Spinal cord (tissue), 10 donors: Measurements from ENCODE around the gene LRRC8B. TPM values are rescaled to one million over a fixed set of nuclear protein-coding genes. Genes with fewer than 3 reads are reported as not detected.

Experiments used
- DNase-seq, 6 donors: peaks; one replicate each; pipeline versions ENCODE4 v3.0.0 to v3.0.0-alpha.2; 2013 to 2015; ENCODE audit warnings: low spot score in 6 of 6, low read depth in 4 of 6
- H3K27ac ChIP-seq: one replicate; pipeline ENCODE4 v1.5.1; 2013; ENCODE audit warnings: low read depth, low read length, control low read depth
- H3K27me3 ChIP-seq: one replicate; pipeline ENCODE4 v1.6.1; 2013; ENCODE audit warnings: low read length; ENCODE audit not compliant: control insufficient read depth, insufficient read depth
- H3K36me3 ChIP-seq: one replicate; pipeline ENCODE4 v1.6.1; 2013; ENCODE audit warnings: low read length; ENCODE audit not compliant: control insufficient read depth, insufficient read depth
- H3K4me1 ChIP-seq: one replicate; pipeline ENCODE4 v1.6.1; 2013; ENCODE audit warnings: low read length; ENCODE audit not compliant: control insufficient read depth, insufficient read depth
- H3K4me3 ChIP-seq: one replicate; pipeline ENCODE4 v1.5.1; 2013; ENCODE audit warnings: low read depth, low read length, control low read depth
- H3K9me3 ChIP-seq: one replicate; pipeline ENCODE4 v1.6.1; 2013; ENCODE audit warnings: low read length; ENCODE audit not compliant: control insufficient read depth, insufficient read depth
- WGBS: methylation state at CpG from one replicate; pipeline ENCODE4 v1.1.5; 2013; ENCODE audit warnings: missing lambda C conversion rate; ENCODE audit not compliant: insufficient coverage; 5-methylcytosine and 5-hydroxymethylcytosine counted together
- polyA plus RNA-seq, 2 donors: library from polyadenylated mRNA; unstranded; fragments of 120-200 nt; gene quantifications; one replicate each; pipeline ENCODE4 v1.2.1, GENCODE V29; 2013; ENCODE audit not compliant: insufficient read length in 2 of 2
- total RNA-seq, 2 donors: library from RNA; depleted of rRNA in 1 of 2; stranded (reverse); fragments of 120-200 nt in 1 of 2; fragments of >200 nt in 1 of 2; gene quantifications; one replicate each; pipeline versions ENCODE4 v1.2.3 to v1.2.4, GENCODE V29; 2013 to 2014
- donor health status: healthy.

The LRRC8B gene
- total and polyA plus RNA-seq, 4 donors, result 9.3 to 26.7 (median 18.3) TPM

DNA sequence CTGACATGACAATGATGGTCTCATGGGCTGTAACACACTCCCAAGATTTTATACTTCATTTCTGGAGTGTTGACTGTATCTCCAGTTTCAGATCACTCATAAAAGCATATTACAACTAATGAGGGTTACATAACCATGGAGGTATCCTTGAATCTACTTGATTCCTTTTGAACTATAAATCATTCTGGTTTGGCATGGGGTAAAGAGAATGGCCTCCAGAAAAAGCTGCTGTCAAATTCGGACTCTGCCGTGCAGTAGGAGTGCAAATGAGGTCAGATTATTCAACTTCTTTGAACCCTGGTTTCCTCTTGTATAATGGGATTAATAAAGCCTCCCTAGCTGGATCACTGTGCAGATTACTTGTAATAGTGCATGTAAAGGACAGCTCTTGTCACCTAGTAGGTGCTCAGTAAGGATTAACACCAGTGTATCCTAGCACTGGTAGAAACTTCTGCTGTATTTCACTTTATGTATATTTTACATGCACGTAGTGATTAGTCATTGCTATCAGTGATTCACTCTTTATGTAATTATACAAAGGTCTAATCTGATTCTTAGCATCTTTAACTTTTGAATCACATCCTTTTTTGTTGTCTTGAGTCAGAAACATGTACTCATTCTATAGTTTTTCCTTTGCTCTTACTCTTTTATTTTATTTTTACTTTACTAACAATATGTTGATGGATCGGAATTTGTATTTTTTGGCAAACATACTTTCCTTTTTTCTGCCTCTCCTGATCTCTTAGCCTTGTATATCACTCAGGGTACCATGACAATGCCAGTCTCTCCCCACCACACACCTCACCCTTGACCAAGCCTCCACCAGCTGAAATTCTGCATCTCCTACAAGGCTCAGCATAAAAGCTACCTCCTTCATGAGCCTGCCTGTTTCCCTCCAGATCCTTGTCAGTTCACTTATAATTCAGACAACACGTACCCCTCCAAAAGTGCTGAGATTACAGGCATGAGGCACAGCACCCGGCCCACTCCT is 111.5 kb downstream of the LRRC8B start:
- 58% methylated on average over 3 of the region's 6 CpGs for WGBS
- Histone ChIP-seq H3K9me3 (no peaks in the 10 kb centered on the region), H3K36me3 (no peaks in the 10 kb centered on the region), H3K4me3 (no peak overlapping the region), H3K4me1 (peaks cover 11% of the 10 kb centered on the region), H3K27me3 (no peaks in the 10 kb centered on the region), H3K27ac (no peak overlapping the region)
- DNase-seq, result no peak

DNA sequence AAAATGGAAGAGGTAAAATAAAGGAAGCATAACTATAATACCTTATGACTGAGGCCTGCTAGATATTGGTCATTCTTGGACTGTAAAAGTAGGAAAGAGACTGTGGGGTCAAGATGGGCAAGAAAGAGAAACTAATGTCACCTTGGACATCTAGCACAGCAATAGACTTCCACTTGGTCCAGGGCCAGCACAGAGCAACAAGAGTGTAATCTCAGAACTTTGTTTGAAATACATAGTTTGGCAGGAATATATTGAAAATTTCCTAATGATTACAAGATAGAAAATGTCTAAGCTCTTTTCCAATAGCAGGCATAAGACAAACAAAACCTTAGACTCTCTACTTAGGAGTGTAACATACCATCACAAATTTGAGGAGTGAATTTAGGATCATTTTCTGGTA is 112.9 kb downstream of the LRRC8B start:
- no peaks in the 10 kb centered on the region for H3K9me3 ChIP-seq
- no peak overlapping the region for H3K27ac ChIP-seq
- H3K36me3 ChIP-seq, result no peaks in the 10 kb centered on the region
- H3K27me3 ChIP-seq, result no peaks in the 10 kb centered on the region
- DNase-seq, result no peak
- H3K4me3 ChIP-seq, result no peak overlapping the region
- peaks cover 6% of the 10 kb centered on the region for H3K4me1 ChIP-seq

DNA sequence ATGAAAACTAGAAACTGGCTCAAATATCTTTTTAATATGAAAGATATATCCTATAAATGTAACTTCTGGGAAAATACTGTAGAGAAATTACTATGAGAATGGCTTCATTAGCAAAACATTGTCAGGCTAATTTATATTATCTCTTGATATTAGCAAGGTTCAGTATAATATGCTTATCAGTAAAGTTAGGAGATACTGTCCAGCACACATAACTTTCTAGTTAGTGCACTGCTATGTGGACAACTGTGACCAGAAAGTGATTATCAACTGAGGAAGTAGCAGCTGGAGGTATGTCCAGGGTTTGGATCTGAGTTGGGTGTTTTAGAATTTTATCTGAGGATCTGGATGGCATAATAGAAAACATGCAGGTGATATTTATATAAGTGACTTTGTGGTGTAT is 115.8 kb downstream of the LRRC8B start:
- Histone ChIP-seq H3K27ac (no peak overlapping the region), H3K36me3 (no peaks in the 10 kb centered on the region), H3K9me3 (no peaks in the 10 kb centered on the region), H3K4me3 (no peak overlapping the region), H3K4me1 (no peaks in the 10 kb centered on the region), H3K27me3 (no peaks in the 10 kb centered on the region)
- DNase-seq, result no peak

DNA sequence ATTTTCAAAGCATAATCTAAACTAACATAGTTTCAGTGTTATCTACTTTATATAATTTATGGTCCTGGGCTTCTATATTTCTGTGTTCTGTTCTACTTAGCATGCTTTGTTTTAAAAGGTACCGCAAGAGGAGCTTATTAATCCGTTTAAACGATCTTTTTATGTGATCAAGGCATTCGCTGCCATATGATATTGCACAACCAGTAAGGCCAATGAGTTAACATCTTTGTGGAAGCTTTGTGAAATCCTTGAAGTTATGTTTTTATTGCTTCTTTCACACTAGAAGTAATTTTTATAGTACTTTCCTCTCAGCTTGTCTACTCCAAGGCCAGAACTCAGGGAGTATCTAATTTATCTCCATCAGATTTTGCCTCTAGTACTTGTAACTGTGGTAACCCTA is 117.2 kb downstream of the LRRC8B start:
- DNase-seq, result no peak
- no peak overlapping the region for H3K4me3 ChIP-seq
- H3K36me3 ChIP-seq, result no peaks in the 10 kb centered on the region
- WGBS, result 92% methylated on average over 2 of the region's 4 CpGs
- H3K27me3 ChIP-seq, result no peaks in the 10 kb centered on the region
- no peak overlapping the region for H3K27ac ChIP-seq
- no peaks in the 10 kb centered on the region for H3K4me1 ChIP-seq
- peaks cover 2% of the 10 kb centered on the region for H3K9me3 ChIP-seq

DNA sequence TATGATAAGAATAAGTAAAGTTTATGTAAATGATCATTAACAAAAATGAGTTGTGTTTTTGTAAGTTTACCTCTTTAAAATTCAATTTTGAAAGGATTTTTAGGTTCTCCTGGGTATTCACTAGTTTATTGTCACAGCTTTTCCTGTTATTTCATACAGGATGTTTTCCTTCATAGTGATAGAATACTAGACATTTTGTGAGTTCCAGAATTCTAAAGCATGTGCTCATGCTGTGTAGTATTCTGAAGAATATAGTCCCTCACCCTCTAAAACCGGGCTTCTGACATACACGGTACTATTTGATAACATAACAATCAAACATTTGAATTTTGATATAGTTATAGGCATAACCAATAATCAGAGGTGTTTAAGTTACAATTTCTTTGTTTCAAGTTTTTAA is 118.9 kb downstream of the LRRC8B start:
- H3K27me3 ChIP-seq, result no peaks in the 10 kb centered on the region
- H3K4me1 ChIP-seq, result no peaks in the 10 kb centered on the region
- no CpG with 5 or more reads among the region's 2 CpGs for WGBS
- DNase-seq, result no peak
- H3K27ac ChIP-seq, result no peak overlapping the region
- no peaks in the 10 kb centered on the region for H3K36me3 ChIP-seq
- H3K4me3 ChIP-seq, result no peak overlapping the region
- H3K9me3 ChIP-seq, result peaks cover 2% of the 10 kb centered on the region

DNA sequence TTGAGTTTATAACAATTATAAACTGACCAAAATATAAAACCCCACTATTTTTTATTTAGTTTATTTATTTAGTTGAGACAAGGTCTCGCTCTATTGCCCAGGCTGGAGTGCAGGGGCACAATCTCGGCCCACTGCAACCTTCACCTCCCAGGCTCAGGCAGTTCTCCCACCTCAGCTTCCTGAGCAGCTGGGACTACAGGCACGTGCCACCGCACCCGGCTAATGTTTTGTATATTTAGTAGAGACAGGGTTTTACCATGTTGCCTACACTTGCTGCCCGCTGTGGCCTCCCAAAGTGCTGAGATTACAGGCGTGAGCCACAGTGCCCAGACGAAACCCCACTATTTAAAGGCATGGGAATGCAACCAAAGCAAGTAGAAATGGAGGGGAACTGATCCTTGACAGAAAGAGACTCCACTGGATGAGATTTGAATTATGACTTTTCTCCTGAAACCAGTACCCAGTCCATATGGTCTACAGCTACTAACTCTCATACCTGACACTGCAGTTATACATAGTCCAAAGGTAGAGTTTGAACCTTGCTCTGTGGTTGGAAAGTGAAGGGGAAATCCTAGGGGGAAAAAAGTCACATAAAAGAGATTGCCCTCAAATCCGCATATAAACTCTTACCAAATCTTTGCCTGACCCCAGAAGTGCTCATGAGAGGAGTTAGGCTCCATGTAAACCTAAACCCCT is 119.6 kb downstream of the LRRC8B start:
- DNase-seq, result no peak
- H3K27ac ChIP-seq, result no peak overlapping the region
- H3K9me3 ChIP-seq, result peaks cover 2% of the 10 kb centered on the region
- no peaks in the 10 kb centered on the region for H3K4me1 ChIP-seq
- no peaks in the 10 kb centered on the region for H3K27me3 ChIP-seq
- H3K36me3 ChIP-seq, result no peaks in the 10 kb centered on the region
- H3K4me3 ChIP-seq, result no peak overlapping the region
- WGBS, result 73% methylated on average over 5 of the region's 9 CpGs

DNA sequence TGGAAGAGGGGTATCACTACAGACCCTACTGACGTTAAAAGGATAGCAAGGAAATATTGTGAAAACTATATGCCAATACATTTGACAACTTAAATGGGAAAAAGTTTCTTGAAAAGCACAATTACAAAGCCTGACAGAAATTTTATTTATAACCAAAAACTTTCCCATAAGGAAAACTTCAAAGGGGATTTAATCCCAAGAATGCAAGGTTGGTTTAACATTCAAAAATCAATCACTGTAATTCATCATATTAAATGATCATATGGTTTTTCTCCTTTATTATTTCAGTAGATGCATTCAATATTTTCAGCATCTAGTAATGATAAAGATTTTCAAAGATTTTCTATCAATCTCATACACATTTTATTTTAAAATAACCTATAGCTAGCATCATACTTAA is 121.6 kb downstream of the LRRC8B start:
- no peak overlapping the region for H3K4me3 ChIP-seq
- no peaks in the 10 kb centered on the region for H3K4me1 ChIP-seq
- peaks cover 2% of the 10 kb centered on the region for H3K9me3 ChIP-seq
- no peak overlapping the region for H3K27ac ChIP-seq
- no peaks in the 10 kb centered on the region for H3K36me3 ChIP-seq
- no peak for DNase-seq
- WGBS, result no CpG with 5 or more reads among the region's 1 CpG
- H3K27me3 ChIP-seq, result no peaks in the 10 kb centered on the region

Other genes starting within 250 kb of the LRRC8B start
- gene GBP6, start 160.8 kb upstream of the LRRC8B start, total RNA-seq, result under 1 TPM; 0.22 to 0.50 TPM
- gene GBP6, start 160.8 kb upstream of the LRRC8B start, polyA plus RNA-seq, result under 1 TPM; 0.23 to 0.35 TPM
- gene LRRC8C, start 108.3 kb downstream of the LRRC8B start, total RNA-seq, result 10 to 100 TPM; 19.4 to 19.7 TPM
- 10 to 100 TPM; 10.5 to 14.7 TPM for gene LRRC8C, start 108.3 kb downstream of the LRRC8B start, polyA plus RNA-seq